Measurements from ENCODE around the gene NCKAP5. TPM values are rescaled to one million over a fixed set of nuclear protein-coding genes. Genes with fewer than 3 reads are reported as not detected.

The NCKAP5 gene
- total RNA-seq, 1 donor from 2014 or later: 0.87 TPM

- no peak for DNase-seq (ENCODE audit: low spot score)
- H3K4me3 Mint-ChIP-seq (ENCODE audit: unreplicated experiment): no peak overlapping the region
- peaks cover 8% of the 10 kb centered on the region for H3K9me3 Mint-ChIP-seq (ENCODE audit: low read depth)
- H3K27ac Mint-ChIP-seq (ENCODE audit: unreplicated experiment): no peak overlapping the region
- no peaks in the 10 kb centered on the region for H3K27me3 Mint-ChIP-seq (ENCODE audit: low read depth)
- H3K4me1 Mint-ChIP-seq (ENCODE audit: low read depth): peaks cover 7% of the 10 kb centered on the region
- no peaks in the 10 kb centered on the region for H3K36me3 Mint-ChIP-seq (ENCODE audit: low read depth)
- TF ChIP-seq, protein P1, sequence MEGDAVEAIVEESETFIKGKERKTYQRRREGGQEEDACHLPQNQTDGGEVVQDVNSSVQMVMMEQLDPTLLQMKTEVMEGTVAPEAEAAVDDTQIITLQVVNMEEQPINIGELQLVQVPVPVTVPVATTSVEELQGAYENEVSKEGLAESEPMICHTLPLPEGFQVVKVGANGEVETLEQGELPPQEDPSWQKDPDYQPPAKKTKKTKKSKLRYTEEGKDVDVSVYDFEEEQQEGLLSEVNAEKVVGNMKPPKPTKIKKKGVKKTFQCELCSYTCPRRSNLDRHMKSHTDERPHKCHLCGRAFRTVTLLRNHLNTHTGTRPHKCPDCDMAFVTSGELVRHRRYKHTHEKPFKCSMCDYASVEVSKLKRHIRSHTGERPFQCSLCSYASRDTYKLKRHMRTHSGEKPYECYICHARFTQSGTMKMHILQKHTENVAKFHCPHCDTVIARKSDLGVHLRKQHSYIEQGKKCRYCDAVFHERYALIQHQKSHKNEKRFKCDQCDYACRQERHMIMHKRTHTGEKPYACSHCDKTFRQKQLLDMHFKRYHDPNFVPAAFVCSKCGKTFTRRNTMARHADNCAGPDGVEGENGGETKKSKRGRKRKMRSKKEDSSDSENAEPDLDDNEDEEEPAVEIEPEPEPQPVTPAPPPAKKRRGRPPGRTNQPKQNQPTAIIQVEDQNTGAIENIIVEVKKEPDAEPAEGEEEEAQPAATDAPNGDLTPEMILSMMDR (IDR thresholded peaks at IDR 0.05): no peak
These were observed 795.9 kb downstream of the NCKAP5 start for GRCh38 chr2:132772340-132772739.

DNA sequence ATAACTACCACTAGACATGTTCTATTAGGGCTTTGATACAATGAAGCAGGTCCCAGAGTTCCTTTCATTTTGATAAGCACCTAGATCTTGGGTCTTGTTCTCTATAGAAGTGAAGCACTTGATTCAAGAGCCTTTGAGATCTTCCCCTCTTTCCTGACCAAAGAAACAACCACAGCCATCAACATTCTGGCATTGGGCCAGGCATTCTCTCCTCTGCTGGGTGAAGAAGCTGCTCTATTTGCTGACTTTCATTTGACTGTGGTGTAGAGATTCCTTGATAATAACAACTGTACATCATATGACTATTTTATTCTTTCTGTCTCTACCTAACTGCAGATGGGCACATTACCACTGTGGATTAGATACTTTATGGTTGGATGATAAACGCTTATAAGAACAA lies 801.7 kb downstream of the NCKAP5 start:
- H3K9me3 Mint-ChIP-seq (ENCODE audit: low read depth): peaks cover 10% of the 10 kb centered on the region
- TF ChIP-seq, protein P1 (IDR thresholded peaks at IDR 0.05): no peak

GRCh38 chr2:132761437-132761836 lies 806.8 kb downstream of the NCKAP5 start:
- Mint-ChIP-seq H3K27ac (ENCODE audit: unreplicated experiment) (no peak overlapping the region), H3K4me1 (ENCODE audit: low read depth) (peaks cover 6% of the 10 kb centered on the region), H3K36me3 (ENCODE audit: low read depth) (no peaks in the 10 kb centered on the region), H3K9me3 (ENCODE audit: low read depth) (peaks cover 4% of the 10 kb centered on the region), H3K4me3 (ENCODE audit: unreplicated experiment) (no peak overlapping the region), H3K27me3 (ENCODE audit: low read depth) (no peaks in the 10 kb centered on the region)
- no peak for DNase-seq (ENCODE audit: low spot score)
- TF ChIP-seq, protein P1 (IDR thresholded peaks at IDR 0.05): no peak

More for the DNA sequence above, 801.7 kb downstream of the NCKAP5 start:
- no peak overlapping the region for H3K27ac Mint-ChIP-seq (ENCODE audit: unreplicated experiment)
- no peaks in the 10 kb centered on the region for H3K4me1 Mint-ChIP-seq (ENCODE audit: low read depth)
- H3K4me3 Mint-ChIP-seq (ENCODE audit: unreplicated experiment): no peak overlapping the region
- no peaks in the 10 kb centered on the region for H3K27me3 Mint-ChIP-seq (ENCODE audit: low read depth)
- DNase-seq (ENCODE audit: low spot score): no peak
- H3K36me3 Mint-ChIP-seq (ENCODE audit: low read depth): no peaks in the 10 kb centered on the region

- TF ChIP-seq, protein P1 (IDR thresholded peaks at IDR 0.05): no peak
- H3K4me3 Mint-ChIP-seq (ENCODE audit: unreplicated experiment): no peak overlapping the region
These were observed 807.3 kb downstream of the NCKAP5 start for GRCh38 chr2:132760971-132761370.

GRCh38 chr2:132760405-132760804 lies 807.9 kb downstream of the NCKAP5 start:
- H3K27me3 Mint-ChIP-seq (ENCODE audit: low read depth): no peaks in the 10 kb centered on the region
- H3K4me3 Mint-ChIP-seq (ENCODE audit: unreplicated experiment): no peak overlapping the region
- TF ChIP-seq, protein P1 (IDR thresholded peaks at IDR 0.05): no peak
- peaks cover 6% of the 10 kb centered on the region for H3K4me1 Mint-ChIP-seq (ENCODE audit: low read depth)
- no peak overlapping the region for H3K27ac Mint-ChIP-seq (ENCODE audit: unreplicated experiment)
- H3K36me3 Mint-ChIP-seq (ENCODE audit: low read depth): no peaks in the 10 kb centered on the region
- DNase-seq (ENCODE audit: low spot score): no peak
- peaks cover 4% of the 10 kb centered on the region for H3K9me3 Mint-ChIP-seq (ENCODE audit: low read depth)

More at GRCh38 chr2:132760971-132761370, 807.3 kb downstream of the NCKAP5 start:
- Mint-ChIP-seq H3K27ac (ENCODE audit: unreplicated experiment) (no peak overlapping the region), H3K27me3 (ENCODE audit: low read depth) (no peaks in the 10 kb centered on the region), H3K36me3 (ENCODE audit: low read depth) (no peaks in the 10 kb centered on the region), H3K4me1 (ENCODE audit: low read depth) (peaks cover 6% of the 10 kb centered on the region), H3K9me3 (ENCODE audit: low read depth) (peaks cover 4% of the 10 kb centered on the region)
- DNase-seq (ENCODE audit: low spot score): no peak

All from chondrocyte (in vitro differentiated cells).